Mononuclear cell (primary cell): ENCODE measurements around the gene PHF3. TPM values are rescaled to one million over a fixed set of nuclear protein-coding genes. Genes with fewer than 3 reads are reported as not detected.

Experiments
- H3K27me3 ChIP-seq: 2 replicates; pipeline ENCODE4 v1.6.0; 2011; ENCODE audit warnings: low read length, control low read depth; ENCODE audit not compliant: insufficient read depth
- H3K4me1 ChIP-seq: 2 replicates; pipeline ENCODE4 v1.5.1; 2011; ENCODE audit warnings: mild to moderate bottlenecking, low read length, control low read depth; ENCODE audit not compliant: insufficient read depth
- H3K4me3 ChIP-seq: 2 replicates; pipeline ENCODE4 v1.5.1; 2011; ENCODE audit warnings: mild to moderate bottlenecking, low read length, moderate library complexity
- H3K9me3 ChIP-seq: 2 replicates; pipeline ENCODE4 v1.5.1; 2011; ENCODE audit warnings: low read depth, mild to moderate bottlenecking, control low read depth, low read length
- total RNA-seq: library from RNA; depleted of rRNA; stranded (reverse); fragments of >200 nt; gene quantifications from one replicate; pipeline ENCODE4 v1.2.3, GENCODE V29; 2012

The PHF3 gene
- total RNA-seq, 1 donor: 189 TPM

DNA sequence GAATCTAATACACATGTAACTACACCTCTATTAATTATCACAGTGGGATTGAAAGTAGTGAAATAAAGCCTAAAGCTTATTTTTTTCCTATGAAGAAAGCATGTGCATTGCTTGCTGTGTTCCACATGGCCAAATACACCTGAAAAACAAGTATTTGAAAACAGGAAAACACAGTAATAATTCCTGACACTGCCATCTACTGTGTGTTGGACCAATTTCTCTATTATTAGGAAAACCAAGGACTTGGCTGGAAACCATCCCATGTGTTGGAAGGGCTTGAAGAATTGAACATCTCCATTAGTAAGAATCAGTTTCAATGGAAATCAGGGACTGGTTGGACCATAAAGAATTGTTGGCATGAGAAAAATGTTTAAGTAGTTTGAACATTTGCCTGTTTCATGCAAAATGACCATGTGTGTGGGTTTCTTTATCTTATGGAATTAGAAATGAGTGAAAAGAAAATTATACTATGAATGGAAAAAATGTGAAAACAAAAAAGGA is 124.1 kb downstream of the PHF3 start:
- no peaks in the 10 kb centered on the region for H3K9me3 ChIP-seq
- no peaks in the 10 kb centered on the region for H3K4me1 ChIP-seq
- no peaks in the 10 kb centered on the region for H3K27me3 ChIP-seq
- no peak overlapping the region for H3K4me3 ChIP-seq

DNA sequence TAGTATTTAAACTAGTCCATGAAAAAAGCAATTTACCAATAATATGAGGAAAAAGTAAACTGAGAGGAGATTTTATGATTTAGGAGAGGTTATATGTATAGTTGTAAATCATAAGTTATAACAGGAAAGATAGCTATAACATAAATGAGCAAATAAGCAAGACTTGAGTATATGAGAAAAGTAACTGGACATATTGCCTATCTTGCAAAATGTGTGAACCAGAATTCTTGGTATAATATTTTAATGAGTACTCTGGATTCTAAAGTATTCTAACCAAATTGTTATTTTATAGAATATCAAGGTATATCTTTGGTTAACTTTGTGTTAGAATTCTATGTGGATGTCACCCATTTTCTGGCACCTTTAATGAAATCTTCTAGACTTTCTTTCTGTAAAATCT is 124.6 kb downstream of the PHF3 start:
- H3K4me1 ChIP-seq: no peaks in the 10 kb centered on the region
- no peaks in the 10 kb centered on the region for H3K27me3 ChIP-seq
- H3K4me3 ChIP-seq: no peak overlapping the region
- H3K9me3 ChIP-seq: no peaks in the 10 kb centered on the region

DNA sequence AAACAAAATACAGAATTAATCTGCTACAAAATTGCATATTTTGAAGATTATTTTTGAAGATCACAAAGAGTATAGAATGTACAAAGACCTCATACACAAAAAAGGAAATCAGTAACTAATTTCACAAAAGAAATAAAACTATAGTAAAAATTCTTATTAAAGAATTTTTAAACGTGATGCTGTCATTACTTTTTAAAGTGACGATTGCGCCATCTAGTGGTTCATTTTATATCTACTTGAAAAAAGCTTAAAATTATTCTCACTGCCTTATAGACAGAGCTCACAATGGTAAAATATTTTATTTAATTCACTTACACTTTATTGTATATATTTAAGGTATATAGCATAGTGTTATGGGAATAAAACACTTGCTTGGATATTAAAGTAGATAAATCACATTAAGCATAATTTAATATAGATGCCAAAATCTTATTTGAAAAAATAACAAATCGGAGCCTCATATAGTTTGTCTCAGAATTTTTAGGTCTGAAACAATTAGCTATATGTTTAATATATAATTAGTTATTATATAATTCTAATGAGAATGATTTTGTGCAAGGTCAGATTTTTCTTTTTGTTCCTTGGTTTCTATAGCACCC is 128.8 kb downstream of the PHF3 start:
- H3K4me3 ChIP-seq: no peak overlapping the region
- H3K9me3 ChIP-seq: no peaks in the 10 kb centered on the region
- no peaks in the 10 kb centered on the region for H3K4me1 ChIP-seq
- no peaks in the 10 kb centered on the region for H3K27me3 ChIP-seq

Other genes with a start within 250 kb of the PHF3 start
- 82.1 TPM for gene PTP4A1, start 63.3 kb upstream of the PHF3 start, total RNA-seq